GM18519 (cell line): ENCODE measurements around the gene PARD3.
"Not testable (repeated sequence)": the region's sequence is repeated elsewhere in the genome, so short reads cannot be mapped to it uniquely, and the experiment has no call there.

Experiments
- ATAC-seq: cut with Tn5 transposase; IDR thresholded peaks from one replicate; pipeline ENCODE4 v1.9.1; 2021; ENCODE audit warnings: mild to moderate bottlenecking, moderate library complexity; ENCODE audit not compliant: unreplicated experiment, low FRiP score

The PARD3 gene

DNA sequence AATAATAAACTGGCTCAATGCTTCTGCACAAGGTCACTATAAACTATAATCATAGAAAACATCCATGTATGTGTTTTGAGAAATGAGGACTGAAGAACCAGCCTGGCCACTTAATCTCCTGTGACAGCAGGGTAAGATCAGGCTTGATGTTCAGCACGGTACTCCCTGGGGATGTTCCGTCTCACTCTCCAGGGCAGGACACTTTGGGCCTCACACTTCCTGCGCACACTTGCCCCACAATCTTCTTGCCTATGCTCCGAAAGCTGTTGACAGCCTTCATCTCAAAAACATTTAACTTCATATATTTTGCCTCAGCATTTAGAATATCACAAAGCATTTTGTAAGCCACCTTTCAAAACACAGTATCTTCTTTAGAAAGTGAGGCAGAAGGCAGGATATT is 92.7 kb downstream of the PARD3 start:
- no peak for ATAC-seq

DNA sequence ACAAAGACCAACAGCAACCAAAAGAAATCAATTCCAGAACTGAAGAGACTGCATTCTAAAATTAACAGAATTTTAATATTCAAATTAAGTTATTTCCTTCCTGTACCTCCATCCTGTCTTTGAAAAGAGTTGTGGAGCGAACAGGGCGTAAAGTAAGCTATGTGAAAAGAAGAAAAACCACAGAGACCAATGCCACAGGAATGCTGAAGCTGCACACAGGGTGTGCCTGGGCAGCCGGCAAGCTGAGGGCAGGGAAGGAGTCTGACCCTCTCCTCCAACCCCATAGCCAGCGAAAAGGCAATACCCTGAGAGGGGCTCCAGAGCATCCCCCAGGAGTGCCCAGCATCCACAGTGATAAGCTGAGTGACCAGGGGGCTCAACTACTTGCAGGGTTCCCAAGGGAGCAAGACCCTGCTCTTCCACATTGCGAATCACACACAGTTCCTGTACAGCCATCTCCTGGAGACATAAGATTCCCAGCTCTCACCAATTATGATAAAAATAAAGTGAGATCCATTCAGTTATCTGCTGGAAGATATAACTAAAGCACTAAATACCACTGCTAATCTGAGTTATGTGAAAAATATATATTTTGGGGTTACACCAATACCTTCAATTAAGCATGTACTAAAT is 93.8 kb downstream of the PARD3 start:
- ATAC-seq: no peak

DNA sequence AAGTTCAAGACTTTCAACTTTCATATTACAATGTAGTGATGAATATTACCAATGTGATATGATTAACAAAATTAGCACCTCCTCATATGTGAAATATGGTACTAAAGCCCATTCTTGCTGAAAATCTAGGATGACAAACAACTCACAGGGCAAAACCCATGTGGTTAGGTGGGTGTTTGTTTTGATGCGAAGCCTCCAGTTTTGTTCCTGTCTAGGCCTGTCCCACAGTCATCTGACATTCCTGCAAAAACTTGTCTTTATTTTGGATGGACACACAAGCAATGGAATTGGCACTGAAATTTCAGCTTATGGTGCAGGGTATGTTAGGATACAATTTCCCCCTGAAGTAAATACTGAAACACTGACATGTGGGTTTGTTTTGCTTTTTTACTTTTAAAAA is 95.3 kb downstream of the PARD3 start:
- no peak for ATAC-seq

DNA sequence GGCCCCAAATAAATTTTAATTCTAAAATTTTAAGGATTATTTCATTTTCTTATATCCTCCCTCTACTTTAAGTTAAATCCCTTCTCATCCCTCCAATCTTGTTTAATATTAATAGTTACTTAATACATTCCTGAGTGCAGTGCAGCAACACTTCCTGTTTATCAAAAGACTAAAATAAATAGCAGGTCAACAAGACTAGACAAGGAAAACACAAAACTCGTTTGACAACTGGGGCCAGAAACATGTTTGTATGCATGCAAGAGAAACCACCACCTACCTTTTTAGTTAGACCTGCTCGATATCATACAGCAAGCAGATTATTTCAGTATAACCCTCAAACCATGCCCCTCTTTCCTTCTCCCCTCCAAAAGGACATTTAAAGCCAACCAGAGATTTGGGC is 95.8 kb downstream of the PARD3 start:
- no peak for ATAC-seq

DNA sequence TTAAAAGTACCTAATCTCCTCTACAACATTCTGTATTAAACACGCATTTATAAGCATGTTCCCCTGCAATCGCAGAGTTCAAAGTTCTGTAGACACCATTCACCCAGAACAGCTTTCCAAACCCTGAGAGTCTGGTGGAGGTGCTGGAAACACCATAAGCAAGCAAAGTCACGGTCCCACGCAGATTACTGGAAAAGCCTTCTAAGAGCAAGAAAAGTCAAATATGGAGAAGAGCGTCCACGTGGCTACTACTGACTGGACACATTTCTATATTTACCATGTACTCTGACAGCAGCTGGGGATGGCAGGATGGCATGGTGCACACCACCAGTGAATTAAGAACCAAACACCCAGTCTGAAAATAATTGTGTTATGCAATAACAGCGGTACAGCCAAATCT is 97.7 kb downstream of the PARD3 start:
- ATAC-seq: no peak

DNA sequence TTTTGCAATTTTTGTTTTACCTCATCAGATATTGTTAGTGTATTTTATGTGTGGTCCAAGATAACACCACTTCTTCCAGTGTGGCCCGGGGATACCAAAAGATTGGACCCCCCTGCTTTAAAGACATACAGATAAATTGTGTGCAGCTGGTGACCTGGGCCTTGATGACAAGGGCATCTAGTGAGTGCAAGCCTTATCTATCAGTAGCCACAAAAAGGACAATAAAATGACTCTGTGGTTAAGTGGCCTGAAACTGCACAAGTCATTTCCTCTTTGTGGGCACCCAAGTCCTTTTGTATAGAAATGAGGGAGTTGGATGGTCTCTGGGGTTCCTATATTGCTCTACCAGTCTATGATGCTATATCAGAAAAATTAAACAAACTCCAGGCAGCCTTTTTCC is 98.1 kb downstream of the PARD3 start:
- ATAC-seq: no peak

DNA sequence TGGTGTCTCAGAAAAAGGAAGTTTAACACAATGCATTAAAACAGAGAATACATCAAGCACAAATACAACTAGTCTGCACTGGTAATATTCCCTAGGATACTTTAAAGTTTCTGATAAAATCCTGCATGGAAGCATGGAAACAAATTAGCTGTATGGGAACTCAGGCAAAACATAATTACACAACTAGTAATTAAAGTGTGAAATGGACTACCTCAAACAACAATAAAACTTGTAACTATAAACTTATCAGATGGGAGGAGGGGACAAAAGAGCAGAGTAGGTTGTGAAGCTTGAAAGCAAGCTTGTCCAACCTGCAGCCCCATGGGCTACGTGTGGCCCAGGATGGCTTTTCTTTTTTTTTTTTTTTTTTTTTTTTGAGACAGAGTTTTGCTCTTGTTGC is 98.9 kb downstream of the PARD3 start:
- ATAC-seq: no peak

DNA sequence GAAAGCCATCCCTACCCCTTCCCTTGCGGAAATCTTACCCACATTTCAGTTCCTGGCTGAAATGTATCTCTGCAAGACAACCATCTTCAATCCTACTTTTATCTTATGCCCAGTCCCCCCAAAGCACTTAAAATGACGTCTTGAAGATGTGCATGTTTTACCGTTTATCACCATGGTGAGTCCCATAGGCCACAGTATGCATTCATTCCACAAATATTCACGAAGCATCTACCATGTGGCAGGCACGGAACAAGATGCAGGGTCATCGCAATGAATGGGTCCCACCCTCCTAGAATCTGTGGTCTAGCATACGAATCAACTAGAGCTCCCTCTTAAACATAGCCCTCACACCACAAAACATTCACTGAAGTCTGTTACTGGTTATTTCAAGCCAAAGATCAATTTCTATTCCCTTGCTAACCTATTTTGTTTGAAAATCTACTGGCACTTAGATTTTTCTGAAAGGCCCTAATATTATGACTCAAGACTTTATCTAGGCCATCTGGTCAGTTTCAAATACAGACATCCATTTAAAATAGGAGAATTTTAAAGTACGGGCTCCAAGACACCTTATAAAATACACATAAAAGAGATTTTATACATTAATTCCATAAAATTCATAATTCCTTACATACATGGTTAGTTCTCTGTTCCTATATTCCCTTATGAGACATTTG is 99.4 kb downstream of the PARD3 start:
- ATAC-seq: no peak

DNA sequence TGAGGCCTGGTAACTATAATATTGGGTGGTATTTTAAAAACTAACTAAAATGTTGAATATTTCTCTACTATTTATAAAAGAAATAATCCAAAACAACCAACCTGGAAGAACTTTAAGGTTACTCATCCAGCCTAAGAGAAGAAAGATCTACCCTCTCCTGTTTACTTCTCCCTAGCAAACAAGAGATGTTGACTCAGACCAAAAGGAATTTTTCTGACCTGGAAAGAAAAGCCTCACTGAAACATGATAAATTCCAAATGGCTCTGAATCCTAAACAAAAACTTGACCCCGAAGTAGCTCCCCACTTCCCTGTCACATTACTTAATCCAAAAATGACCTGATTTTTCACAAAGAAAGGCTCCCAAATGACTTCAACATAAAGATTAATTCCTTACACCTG is 101.2 kb downstream of the PARD3 start:
- no peak for ATAC-seq

DNA sequence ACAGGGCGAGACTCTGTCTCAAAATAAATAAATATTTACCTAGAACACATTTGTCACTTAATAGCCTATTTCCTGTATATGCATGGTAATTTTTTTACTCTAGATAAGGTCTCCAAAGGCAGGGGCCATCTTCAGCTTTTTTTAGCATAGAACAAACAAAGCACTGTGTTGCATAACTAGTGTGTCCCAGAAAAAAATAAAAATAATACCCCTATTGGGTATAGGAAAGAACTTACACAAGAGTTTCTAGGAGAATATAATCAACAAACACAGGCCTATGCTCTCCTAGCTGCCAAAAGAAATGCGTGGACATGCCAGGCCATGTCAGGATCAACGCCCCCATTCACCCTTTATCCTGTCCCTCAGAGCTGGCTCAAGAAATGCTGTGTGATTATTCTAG is 103.6 kb downstream of the PARD3 start:
- ATAC-seq: no peak

DNA sequence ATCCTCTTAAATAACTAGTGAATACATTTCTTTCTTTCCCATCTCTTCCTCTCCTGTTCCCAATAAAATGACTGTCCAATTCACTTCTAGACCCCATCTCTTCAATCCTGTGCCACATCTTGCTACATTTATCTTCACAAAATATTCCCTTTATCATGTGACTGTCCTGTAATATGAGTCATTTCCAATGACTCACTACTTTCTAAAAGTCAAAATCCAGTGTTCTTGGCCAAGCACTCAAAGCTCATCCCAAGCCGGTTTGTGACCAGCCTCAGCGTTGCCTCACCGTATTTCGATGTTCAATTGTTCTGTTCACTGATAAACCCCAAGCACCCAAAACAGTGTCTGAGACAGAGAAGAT is 104.7 kb downstream of the PARD3 start:
- no peak for ATAC-seq

DNA sequence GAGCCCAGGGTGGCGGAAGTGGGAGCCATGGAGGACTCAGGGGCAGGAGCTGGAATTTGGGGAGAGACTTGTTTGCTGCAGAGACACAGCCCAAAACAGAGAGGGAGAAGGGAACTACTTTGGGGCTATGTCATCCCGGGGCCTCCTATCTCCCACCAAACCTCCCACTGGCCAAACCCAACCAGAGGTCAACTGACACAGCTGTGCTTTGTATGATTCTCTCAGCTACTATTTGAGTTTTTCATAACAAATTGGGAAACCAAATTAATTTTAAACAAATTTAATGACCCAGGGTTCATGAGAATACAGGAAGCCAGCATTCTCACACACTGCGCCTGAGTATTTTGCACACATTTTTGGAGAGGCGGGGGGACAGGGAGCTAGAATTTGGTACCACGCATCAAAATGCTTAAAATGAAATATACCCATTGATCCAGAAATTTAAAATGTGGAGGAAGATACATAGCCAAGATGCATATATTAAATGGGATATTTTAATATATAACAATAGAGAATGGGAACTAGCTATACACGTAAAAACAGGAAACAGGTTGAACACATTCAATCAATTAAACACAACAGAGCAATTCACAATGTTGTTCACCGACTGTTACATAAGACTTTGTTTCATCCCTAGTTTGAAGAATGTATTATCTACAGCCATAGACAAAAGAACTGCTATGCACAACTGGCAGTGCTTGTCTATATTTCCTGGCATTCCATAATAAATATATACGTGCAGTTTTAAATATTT is 105.3 kb downstream of the PARD3 start:
- ATAC-seq: no peak

DNA sequence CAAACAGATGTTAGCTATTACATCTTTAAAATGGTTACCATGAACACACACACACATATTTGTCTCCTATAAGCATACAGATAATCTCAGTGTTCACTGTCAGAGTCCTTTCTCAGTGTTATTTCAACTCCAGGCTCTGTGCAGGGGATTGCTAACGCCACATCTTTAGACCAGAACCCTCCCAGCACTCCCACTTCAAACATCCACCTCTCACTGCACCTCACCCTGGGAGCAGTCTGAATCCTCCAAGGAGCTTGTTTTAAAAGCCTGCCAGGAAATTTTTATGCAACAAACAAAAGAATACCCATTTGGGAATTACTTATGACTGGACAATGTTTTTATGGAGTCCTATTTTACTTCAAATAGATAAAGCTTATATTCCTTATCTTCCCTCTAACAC is 107.4 kb downstream of the PARD3 start:
- no peak for ATAC-seq

DNA sequence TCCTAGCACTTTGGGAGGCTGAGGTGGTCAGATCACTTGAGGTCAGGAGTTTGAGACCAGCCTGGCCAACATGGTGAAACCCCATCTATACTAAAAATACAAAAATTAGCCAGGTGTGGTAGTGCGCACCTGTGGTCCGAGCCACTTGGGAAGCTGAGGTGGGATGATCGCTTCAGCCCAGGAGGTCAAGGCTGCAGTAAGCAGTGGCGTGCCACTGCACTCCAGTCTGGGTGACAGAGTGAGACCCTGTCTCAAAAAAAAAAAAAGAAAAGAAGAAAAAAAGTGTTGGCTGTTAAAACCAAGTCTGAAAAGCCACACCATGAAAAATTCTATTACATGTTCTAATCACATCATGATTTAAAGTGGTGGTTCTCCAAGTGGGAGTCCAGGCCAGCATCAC is 108.1 kb downstream of the PARD3 start:
- not testable (repeated sequence) for ATAC-seq

DNA sequence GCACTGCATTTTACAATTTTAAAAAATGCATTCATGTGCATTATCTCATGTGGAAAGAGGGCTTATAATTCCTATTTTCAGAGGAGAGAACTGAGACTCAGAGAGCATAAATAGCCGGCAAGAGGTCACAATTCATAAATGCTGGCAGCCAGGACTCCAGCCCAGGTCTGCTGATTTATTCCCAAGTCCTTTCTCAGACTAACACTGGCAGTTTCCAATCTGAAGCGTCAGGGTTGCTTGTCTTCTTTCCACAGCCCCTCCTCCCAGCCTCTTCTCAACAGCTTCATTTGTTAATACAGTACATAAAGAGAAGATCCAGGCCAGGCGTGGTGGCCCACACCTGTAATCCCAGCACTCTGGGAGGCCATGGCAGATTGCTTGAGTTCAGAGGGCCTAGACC is 108.9 kb downstream of the PARD3 start:
- no peak for ATAC-seq

DNA sequence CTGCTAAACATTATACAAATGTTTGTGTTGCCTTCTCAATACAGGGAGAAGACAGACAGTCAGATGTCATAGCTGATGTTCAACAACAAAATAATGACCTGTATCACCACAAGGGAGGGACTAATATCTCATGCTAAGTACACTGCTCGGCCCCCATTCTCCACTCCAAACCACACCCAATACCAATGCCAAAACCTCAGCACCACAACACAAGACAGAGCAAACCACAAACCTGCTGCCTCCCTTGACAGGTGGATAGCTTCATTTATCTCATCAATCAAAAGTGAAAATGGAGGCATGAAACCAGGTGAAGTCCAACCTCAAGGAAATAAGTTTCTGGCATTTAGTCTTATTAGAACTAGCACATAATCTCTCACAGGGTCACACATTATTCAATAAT is 109.5 kb downstream of the PARD3 start:
- ATAC-seq: no peak

DNA sequence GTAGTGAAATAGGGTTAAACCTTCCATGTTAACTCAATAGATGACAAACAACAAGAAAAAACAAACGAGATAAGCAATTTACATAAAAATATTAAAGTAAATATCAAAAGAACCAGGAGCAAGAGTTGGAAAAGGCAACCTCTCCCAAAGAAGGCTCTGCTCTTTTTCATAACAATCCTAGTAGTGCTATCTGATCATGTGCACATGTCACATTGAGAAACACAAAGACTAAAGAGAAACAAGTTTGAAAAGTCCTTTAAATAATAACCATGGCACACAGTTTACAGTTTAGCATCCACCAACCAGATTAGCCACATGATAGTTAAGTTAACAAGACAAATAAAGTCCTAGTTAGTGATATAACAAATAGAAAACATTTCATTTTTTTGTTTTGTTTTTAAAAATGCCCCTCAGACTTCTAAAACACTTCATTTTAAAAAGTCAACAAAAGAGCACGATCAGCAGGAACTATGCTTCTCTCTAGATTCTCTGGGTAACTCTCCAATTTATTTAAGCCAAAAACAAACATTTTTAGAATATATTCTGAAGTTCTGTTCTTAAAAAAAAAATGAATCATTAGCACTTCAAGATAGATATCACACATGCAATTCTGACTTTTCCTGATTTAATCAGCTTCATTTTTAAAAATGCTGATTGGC is 110.4 kb downstream of the PARD3 start:
- ATAC-seq: no peak

DNA sequence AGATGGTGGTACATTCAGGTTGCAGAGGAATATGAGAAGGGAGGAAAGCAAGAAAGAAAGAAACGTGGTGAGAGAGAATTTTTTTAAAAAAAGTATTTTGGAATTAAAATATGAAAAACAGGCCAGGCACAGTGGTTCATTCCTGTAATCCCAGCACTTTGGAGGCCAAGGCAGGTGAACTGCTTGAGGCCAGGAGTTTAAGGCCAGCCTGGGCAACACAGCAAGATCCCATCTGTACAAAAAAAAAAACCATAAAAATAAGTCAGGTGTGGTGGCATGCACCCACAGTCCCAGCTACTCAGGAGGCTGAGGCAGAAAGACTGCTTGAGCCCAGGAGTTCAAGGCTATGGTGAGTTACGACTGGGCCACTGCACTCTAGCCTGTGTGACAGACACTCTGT is 112.1 kb downstream of the PARD3 start:
- no peak for ATAC-seq

DNA sequence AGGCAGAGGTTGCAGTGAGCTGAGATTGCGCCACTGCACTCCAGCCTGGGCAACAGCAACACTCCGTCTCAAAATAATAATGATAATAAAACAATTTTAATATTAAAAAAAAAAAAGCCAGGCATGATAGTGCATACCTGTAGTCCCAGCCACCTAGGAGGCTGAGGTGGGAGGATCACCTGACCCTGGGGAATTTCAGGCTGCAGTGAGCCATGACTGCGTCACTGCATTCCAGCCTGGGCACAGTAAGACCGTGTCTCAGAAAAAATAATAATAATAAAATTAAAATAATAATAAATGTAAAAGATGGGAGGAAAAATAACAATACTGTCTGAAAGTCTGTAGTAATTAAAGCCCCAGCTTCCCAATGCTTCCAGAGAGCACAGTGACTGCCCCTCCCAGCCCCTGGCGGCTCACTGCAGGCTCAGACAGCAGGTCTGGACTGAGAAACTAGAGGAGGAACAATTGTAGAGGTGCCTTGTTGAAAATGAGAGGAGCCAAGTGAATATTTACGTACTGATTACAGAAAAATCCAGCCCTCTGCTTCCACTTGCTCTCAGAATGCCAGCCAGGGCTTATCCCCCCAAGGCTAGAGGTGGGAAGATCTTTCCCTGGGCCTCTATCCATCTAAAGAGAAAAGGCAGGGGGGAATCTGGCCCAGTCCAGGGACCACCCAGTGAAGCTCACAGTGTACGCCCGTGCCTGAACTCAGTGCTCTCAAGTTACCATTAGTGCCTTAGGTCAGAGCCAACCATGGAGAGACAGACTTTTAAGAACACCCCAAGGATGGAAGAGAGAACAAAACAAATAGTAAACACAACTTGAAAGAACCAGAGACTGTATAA is 112.8 kb downstream of the PARD3 start:
- no peak for ATAC-seq

DNA sequence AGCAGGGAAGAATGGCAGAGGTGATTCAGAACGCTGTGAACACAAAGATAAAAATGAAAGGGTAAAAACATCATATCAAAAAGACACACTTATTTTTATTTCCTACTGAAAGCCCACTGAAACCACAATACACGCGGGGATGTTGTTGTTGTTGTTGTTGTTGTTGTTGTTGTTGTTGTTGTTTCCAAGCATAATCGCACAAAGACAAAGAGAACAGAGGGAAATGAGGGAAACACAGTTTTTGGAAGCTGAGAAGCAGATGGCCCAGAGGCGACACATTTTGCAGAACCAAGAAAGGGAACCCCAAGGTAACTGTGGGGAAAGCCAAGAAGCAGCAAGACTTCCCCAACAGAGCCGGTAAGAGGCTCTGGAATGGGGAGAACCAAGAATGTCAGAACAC is 113.9 kb downstream of the PARD3 start:
- ATAC-seq: no peak

DNA sequence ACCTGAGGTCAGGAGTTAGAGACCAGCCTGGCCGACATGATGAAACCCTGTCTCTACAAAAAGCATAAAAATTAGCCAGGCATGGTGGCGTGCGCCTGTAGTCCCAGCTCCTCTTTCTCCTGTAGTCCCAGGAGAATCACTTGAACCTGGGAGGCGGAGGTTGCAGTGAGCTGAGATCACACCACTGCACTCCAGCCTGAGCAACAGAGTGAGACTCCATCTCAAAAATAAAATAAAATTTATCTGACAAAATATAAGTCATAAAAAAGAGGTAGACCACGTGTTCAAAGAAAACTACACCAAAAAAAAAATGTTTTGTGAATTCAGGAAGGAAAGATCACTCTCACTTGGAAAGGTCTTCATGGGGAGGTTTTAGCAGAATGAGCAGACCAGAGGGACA is 114.3 kb downstream of the PARD3 start:
- not testable (repeated sequence) for ATAC-seq
